WI38 (cell line): ENCODE results near the gene GNAZ.

Experiments used
- H3K4me3 ChIP-seq: 2 replicates; pipeline ENCODE4 v1.5.1; 2011; ENCODE audit warnings: low read depth, mild to moderate bottlenecking, control low read depth, low read length
- TF ChIP-seq, protein P1 (sequence below): IDR thresholded peaks from 2 replicates; pipeline ENCODE4 v1.5.1; 2012; ENCODE audit warnings: low read depth, mild to moderate bottlenecking, control low read depth, low read length

The GNAZ gene

DNA sequence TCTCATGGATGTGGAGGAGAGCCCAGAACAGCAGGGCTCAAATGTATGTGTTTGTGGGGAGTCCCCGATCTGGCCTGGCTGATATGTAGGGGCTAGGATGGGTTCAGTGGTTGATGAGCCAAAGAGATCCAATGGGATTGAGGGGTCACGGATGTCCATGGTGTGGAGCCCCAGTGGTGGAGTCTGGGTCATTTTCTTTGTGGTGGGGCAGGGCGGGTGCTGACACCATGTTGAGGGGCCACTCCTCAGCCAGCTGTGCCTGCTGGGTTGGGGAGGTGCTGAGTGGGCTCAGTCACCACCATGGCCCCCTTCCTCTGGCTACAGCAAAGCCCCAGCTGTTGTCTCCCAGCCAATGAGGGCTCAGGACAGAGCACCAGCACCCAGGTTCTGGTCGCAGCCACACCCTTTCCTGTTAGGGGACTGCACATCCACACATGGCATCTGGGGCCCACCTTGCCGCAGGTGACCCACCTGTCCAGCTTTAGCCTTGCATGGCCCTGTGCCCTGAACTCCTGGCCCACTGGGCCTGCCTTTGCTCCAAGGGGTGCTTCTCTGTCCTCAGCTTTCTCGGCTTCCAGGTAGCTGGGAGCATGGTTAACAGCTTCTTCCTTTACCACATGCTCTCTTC lies 3.2 kb upstream of the GNAZ start:
- TF ChIP-seq, protein P1, sequence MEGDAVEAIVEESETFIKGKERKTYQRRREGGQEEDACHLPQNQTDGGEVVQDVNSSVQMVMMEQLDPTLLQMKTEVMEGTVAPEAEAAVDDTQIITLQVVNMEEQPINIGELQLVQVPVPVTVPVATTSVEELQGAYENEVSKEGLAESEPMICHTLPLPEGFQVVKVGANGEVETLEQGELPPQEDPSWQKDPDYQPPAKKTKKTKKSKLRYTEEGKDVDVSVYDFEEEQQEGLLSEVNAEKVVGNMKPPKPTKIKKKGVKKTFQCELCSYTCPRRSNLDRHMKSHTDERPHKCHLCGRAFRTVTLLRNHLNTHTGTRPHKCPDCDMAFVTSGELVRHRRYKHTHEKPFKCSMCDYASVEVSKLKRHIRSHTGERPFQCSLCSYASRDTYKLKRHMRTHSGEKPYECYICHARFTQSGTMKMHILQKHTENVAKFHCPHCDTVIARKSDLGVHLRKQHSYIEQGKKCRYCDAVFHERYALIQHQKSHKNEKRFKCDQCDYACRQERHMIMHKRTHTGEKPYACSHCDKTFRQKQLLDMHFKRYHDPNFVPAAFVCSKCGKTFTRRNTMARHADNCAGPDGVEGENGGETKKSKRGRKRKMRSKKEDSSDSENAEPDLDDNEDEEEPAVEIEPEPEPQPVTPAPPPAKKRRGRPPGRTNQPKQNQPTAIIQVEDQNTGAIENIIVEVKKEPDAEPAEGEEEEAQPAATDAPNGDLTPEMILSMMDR, result no peak
- no peak overlapping the region for H3K4me3 ChIP-seq

DNA sequence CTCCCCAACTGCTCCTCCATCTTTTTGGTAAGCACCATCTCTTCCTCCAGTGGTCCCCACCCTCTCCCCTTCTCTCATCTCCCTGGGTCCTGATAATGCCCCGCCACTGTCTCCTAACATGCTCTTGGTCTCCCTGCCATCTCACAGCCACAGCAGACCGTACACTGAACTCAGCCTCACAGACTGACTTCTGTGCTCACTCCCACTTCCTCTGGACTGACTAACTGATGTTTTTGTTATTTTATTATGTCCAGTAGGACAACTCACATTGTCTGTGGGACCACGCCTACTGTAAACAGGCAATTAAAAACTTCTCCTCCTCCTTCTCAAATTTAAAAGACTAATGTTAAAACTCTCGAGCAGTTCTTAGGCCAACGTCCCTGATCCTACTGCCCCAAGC lies 2.6 kb upstream of the GNAZ start:
- H3K4me3 ChIP-seq, result no peak overlapping the region
- TF ChIP-seq, protein P1, result no peak

DNA sequence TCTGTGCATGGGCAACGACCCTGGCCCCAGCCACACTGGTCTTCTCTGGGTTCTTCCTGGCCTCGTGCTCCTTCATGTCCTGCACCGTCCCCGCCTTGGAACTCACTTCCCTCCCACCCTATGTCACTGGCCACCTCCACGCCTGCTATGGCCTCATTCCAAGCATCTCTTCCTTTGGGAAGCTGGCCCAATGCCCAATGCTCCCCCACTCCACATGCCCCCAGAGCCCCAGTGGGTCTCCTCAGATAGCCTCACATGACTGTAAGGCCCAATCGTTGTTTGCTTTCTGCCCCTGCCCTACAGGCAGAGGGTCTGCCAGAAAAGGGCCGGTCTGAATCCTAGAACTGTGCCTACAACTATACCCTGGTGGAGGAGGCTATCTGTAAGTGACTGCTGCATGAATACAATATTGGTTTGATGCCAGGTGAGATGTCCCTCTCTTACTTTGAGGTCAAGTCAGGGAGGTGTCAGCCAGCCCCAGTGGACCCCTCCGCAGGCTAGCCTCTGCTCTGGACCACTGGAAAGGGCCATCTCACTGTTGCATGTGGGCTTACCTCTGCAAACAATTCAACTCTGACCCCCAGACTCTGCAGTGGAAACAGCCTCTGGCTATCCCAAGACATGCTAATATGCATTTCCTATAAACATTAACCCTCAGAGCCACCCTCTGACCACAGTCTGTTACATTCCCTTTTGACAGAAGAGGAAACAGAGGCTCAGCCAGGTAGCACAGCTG lies 2.1 kb upstream of the GNAZ start:
- no peak overlapping the region for H3K4me3 ChIP-seq

DNA sequence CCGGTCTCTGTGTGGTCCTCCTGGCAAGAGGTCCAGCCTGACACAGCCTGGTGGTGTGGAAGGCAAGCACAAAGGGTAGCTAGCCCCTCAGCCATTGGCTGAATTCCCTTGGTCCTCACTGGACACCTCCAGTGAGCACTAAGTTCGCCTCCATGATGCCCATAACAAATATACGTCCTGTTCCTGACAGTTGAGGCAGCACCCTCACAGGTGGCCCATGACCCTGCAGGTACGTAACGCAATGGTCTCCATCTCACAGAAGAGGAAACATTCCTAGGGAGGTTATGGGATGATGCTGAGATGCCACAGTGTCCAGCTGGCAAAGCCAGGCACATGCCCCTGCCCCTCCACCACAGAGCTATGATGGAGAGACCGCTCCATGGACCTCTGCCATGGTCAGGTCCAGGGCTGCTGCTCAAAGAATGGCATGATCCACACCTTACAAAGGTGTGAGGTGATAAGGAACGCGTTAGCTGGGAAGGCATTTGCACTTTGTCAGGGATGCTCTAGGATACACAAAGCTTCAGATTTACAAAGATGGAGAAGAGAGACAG lies 1.4 kb upstream of the GNAZ start:
- TF ChIP-seq, protein P1, result no peak
- H3K4me3 ChIP-seq, result no peak overlapping the region

More for the DNA sequence above, 2.1 kb upstream of the GNAZ start:
- TF ChIP-seq, protein P1, result no peak

DNA sequence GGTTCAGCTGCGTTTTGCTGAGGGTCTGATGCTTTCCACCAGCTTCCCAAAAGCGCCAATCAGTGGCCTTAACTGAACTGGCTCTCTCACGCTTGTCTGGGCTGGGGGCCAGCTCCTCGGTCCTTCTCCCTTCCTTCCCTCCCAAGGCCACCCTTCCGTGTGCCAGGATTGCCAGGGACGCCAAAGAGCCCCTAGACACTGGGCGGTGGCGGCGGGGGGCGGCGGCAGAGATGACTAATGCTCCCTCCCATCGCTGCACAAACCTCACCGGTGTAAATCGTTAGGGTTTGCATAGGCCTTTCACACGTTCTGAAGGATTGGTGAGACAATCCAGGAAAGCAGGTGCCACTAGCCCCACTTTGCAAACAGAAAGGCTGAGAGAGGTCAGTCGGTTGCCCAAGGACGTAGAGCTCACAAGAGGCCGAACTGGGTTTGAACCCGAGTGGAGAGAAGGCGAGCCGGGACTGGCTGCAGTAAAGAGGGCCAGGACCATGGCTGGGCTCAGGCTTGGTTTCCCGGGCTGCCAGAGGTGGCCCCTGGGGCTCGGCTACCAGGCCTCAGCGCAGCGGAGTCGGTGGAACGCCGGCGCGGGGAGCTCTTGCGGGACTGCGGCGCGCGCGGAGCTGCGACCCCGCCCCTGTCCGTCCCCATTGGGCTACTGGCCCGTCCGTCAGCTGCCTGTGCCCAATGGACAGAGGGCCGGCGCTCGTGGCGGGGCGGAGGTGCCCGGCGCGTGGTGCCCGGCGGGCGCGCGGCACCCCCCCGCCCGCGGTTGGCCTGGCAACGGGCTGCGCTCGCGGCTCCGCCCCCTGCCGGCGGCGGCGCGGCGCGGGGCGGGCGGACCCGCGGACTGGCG lies 589 bp upstream of the GNAZ start:
- peak overlapping the region; percentile 54 for H3K4me3 ChIP-seq
- TF ChIP-seq, protein P1, result no peak

DNA sequence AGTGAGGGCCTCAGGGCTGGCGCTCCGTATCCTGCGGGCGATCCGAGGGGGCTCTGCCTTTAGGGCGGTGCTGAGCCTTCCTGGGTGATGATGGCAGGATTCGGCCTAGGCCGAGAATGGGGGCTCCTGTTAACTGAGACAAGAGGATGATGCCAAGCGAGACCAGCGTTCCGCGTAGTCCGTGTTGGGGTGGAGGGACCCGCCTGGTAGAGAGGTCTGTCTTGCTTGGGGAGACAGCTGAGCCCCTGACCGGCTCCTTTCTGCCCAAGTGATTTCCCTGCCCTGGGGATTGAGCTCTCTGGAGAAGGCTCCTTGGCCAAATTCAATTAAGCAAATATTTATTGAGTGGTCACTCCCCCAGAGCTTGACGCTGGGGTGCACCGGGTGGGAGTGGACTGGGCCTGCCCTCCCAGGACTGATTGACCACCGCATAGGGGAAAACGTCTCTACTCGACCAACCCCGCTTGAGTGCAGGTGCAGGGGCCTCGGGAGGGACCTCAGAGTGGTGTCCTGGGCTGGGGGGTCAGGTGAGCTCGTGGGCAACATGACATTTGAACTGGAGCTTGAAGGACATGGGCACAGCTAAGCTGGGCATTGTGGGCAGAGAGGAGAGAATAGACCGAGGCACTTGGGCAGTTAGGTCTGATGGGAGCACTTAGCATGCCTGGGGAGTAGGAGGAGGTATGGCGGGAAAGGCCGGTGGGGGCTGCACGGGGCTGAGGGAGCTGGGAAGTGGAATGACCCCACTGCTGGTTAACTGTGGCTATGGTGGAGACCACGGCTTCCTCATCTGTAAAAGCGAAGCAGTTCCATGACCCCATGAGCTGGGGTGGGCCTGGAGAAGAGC lies 1.1 kb downstream of the GNAZ start:
- TF ChIP-seq, protein P1, result no peak
- no peak overlapping the region for H3K4me3 ChIP-seq
